ENCODE measurements around the gene LY86.
"Not testable (repeated sequence)": the region's sequence is repeated elsewhere in the genome, so short reads cannot be mapped to it uniquely, and the experiment has no call there.

Gene LY86

GRCh38 chr6:6596529-6597328, 8.2 kb downstream of the LY86 start:
- DNase-seq (ENCODE audit: low read depth, low spot score) = no peak

- DNase-seq (ENCODE audit: low read depth, low spot score) = no peak
Observed at GRCh38 chr6:6597682-6598081, 9.2 kb downstream of the LY86 start.

GRCh38 chr6:6599468-6599873, 11.0 kb downstream of the LY86 start:
- no peak for DNase-seq (ENCODE audit: low read depth, low spot score)

GRCh38 chr6:6600875-6601274, 12.4 kb downstream of the LY86 start:
- DNase-seq (ENCODE audit: low read depth, low spot score) = no peak

GRCh38 chr6:6602262-6602661, 13.7 kb downstream of the LY86 start:
- no peak for DNase-seq (ENCODE audit: low read depth, low spot score)

GRCh38 chr6:6603317-6603716, 14.8 kb downstream of the LY86 start:
- no peak for DNase-seq (ENCODE audit: low read depth, low spot score)

- no peak for DNase-seq (ENCODE audit: low read depth, low spot score)
Observed at GRCh38 chr6:6604015-6604414, 15.5 kb downstream of the LY86 start.

- no peak for DNase-seq (ENCODE audit: low read depth, low spot score)
Observed at GRCh38 chr6:6604566-6604965, 16.0 kb downstream of the LY86 start.

- DNase-seq (ENCODE audit: low read depth, low spot score) = no peak
Observed at GRCh38 chr6:6605873-6606272, 17.4 kb downstream of the LY86 start.

- not testable (repeated sequence) for DNase-seq (ENCODE audit: low read depth, low spot score)
Observed at GRCh38 chr6:6606391-6607030, 18.0 kb downstream of the LY86 start.

- no peak for DNase-seq (ENCODE audit: low read depth, low spot score)
Observed at GRCh38 chr6:6609450-6609849, 20.9 kb downstream of the LY86 start.

- no peak for DNase-seq (ENCODE audit: low read depth, low spot score)
Observed at GRCh38 chr6:6610031-6610591, 21.6 kb downstream of the LY86 start.

- DNase-seq (ENCODE audit: low read depth, low spot score) = no peak
Observed at GRCh38 chr6:6611486-6611885, 23.0 kb downstream of the LY86 start.

GRCh38 chr6:6612308-6612707, 23.8 kb downstream of the LY86 start:
- DNase-seq (ENCODE audit: low read depth, low spot score) = no peak

GRCh38 chr6:6613103-6613718, 24.7 kb downstream of the LY86 start:
- DNase-seq (ENCODE audit: low read depth, low spot score) = not testable (repeated sequence)

GRCh38 chr6:6614096-6614982, 25.8 kb downstream of the LY86 start:
- DNase-seq (ENCODE audit: low read depth, low spot score) = no peak

GRCh38 chr6:6614983-6615349, 26.4 kb downstream of the LY86 start:
- DNase-seq (ENCODE audit: low read depth, low spot score) = no peak

GRCh38 chr6:6616656-6617055, 28.1 kb downstream of the LY86 start:
- DNase-seq (ENCODE audit: low read depth, low spot score) = no peak

GRCh38 chr6:6619021-6619794, 30.7 kb downstream of the LY86 start:
- DNase-seq (ENCODE audit: low read depth, low spot score) = no peak

- no peak for DNase-seq (ENCODE audit: low read depth, low spot score)
Observed at GRCh38 chr6:6620766-6621425, 32.4 kb downstream of the LY86 start.

Measured in iPS DF 19.7 (cell line).